Neuron (in vitro differentiated cells): ENCODE measurements around the gene PDZD2.
"Not testable (repeated sequence)": the region's sequence is repeated elsewhere in the genome, so short reads cannot be mapped to it uniquely, and the experiment has no call there.

Source experiments
- H2AFZ ChIP-seq: one replicate; pipeline ENCODE4 v1.6.1; 2013; ENCODE audit warnings: low read depth, mild to moderate bottlenecking, inconsistent platforms, low read length, moderate library complexity
- H3K27me3 ChIP-seq: one replicate; pipeline ENCODE4 v1.6.1; 2013; ENCODE audit warnings: low read length; ENCODE audit not compliant: insufficient read depth
- H3K36me3 ChIP-seq: one replicate; pipeline ENCODE4 v1.6.1; 2013; ENCODE audit warnings: low read length; ENCODE audit not compliant: insufficient read depth
- H3K4me1 ChIP-seq: one replicate; pipeline ENCODE4 v1.6.1; 2013; ENCODE audit warnings: low read length; ENCODE audit not compliant: insufficient read depth
- H3K4me3 ChIP-seq: 2 replicates; pipeline ENCODE4 v1.5.1; 2013; ENCODE audit warnings: mild to moderate bottlenecking, low read length, moderate library complexity
- H3K9me3 ChIP-seq: one replicate; pipeline ENCODE4 v1.6.1; 2013; ENCODE audit warnings: low read length

Gene PDZD2

DNA sequence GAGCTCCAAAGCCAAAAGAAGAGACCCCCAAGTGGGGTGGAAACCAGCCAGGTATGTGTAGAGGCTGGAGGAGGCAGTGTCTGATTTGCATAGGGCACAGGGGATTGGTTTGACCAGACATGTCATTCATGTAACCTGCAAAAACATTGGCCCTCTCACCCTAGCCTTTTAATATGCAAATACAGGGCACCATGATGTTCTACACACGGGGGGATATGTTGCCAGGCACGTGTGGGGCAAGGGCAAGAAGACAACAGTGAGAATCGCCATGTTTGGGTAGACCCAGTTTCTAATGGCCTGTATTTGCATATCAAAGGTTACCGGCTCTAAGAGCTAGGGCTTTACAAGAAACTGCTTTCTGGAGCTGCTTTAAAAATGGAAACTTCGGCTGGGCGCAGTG, 326.3 kb downstream of the PDZD2 start:
- H3K27me3 ChIP-seq = no peaks in the 10 kb centered on the region

DNA sequence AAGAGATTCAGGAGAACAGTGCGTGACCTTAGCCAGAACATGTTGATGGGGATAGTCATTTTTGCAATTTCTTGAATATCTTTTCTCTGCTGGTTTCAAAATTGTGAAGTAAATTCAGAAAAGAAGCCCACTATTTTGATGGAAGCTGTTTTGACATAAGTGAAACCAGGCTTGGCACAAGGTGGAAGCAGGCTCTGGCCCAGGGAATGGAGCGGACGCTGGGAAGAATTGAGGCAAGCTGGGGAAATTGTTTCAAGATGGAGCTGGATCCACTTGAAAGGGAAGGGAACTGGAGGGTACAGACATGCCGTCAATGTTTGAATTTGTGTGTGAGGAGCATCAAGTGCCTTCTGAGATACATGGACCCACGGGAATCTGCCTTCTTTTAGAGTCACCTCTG, 328.0 kb downstream of the PDZD2 start:
- Histone ChIP-seq H2AFZ (no peak overlapping the region), H3K36me3 (no peaks in the 10 kb centered on the region), H3K9me3 (no peaks in the 10 kb centered on the region), H3K27me3 (no peaks in the 10 kb centered on the region), H3K4me1 (peaks cover 5% of the 10 kb centered on the region), H3K4me3 (no peak overlapping the region)

More for the DNA sequence above, 326.3 kb downstream of the PDZD2 start:
- Histone ChIP-seq H2AFZ (no peak overlapping the region), H3K4me1 (peaks cover 5% of the 10 kb centered on the region), H3K4me3 (no peak overlapping the region), H3K36me3 (no peaks in the 10 kb centered on the region), H3K9me3 (no peaks in the 10 kb centered on the region)

DNA sequence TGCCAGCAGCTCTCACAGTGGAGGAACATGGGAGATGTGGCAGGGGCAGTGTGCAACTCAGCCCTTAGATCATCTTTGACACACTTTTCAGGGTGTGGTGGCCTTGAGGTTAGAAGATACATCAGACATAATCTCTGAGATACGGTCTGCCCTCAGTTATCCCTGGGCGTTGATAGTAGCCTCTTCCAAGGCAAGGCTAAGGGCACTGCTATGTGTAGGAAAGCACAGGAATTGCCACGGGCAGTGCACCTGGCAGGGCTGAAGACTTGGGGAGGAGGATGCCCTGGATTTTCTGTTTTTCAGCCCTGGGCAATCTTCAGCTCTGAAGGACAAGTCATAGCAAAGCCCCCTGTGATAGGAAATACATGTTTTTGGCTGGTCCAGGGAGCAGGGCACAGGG, 328.5 kb downstream of the PDZD2 start:
- Histone ChIP-seq H3K36me3 (no peaks in the 10 kb centered on the region), H3K9me3 (no peaks in the 10 kb centered on the region), H2AFZ (no peak overlapping the region), H3K27me3 (no peaks in the 10 kb centered on the region), H3K4me3 (no peak overlapping the region), H3K4me1 (peaks cover 5% of the 10 kb centered on the region)

DNA sequence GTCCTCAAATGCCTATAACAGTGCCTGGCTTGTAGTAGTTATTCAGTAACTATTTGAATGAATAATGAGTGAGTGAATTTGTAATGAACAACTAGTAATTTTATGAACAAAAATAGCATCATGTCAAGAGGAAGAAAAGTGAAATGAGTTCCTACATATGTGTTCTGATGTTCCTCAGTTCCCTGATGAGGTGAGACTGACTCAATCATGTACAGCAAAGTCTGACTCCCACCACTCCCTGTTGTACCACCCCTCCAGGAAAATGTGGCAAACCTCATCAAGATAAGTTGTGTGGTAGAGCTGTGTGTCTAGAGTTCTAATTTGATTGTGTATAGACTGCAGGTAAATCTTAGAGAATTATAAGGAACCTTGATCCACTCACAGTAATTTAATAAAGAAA, 333.6 kb downstream of the PDZD2 start:
- Histone ChIP-seq H3K4me1 (no peaks in the 10 kb centered on the region), H3K27me3 (no peaks in the 10 kb centered on the region), H3K4me3 (no peak overlapping the region), H3K9me3 (no peaks in the 10 kb centered on the region), H2AFZ (no peak overlapping the region), H3K36me3 (no peaks in the 10 kb centered on the region)

DNA sequence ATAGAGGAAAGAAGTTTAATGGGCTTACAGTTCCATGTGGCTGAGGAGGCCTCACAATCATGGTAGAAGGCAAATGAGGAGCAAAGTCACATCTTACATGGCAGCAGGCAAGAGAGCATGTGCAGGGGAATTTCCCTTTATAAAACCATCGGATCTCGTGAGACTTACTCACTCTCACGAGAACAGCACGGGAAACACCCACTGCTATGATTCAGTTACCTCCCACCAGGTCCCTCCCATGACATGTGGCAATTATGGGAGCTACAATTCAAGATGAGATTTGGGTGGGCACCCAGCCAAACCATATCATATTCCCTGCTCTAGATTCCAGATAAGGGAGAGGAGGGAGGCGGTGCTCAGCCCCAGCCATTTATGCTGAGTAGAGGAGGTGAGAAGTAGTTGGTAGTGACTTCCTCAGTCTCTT, 336.3 kb downstream of the PDZD2 start:
- not testable (repeated sequence) for H3K4me3 ChIP-seq, H3K9me3 ChIP-seq, H3K27me3 ChIP-seq, H2AFZ ChIP-seq, H3K4me1 ChIP-seq, H3K36me3 ChIP-seq

DNA sequence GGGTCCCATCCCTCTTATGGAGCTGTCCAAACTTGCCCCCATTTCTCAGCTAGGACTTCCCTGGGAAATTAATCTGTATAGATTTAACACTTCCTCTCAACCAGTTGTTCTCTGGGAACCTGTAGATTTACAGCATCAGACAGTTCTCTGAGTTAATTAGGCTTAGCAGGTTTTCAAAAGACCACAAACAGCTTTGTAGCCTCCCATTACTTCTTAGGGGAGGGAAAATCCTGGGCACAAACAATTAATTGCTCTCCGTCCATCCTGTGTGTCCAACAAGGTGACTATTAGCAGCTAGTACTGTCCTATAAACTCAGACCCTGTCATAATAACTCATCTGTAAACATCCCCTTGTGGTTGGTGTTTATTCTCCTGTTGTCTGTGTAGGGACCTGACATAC, 337.2 kb downstream of the PDZD2 start:
- no peaks in the 10 kb centered on the region for H3K27me3 ChIP-seq
- no peaks in the 10 kb centered on the region for H3K4me1 ChIP-seq
- H2AFZ ChIP-seq = no peak overlapping the region
- H3K9me3 ChIP-seq = no peaks in the 10 kb centered on the region
- no peaks in the 10 kb centered on the region for H3K36me3 ChIP-seq
- no peak overlapping the region for H3K4me3 ChIP-seq

DNA sequence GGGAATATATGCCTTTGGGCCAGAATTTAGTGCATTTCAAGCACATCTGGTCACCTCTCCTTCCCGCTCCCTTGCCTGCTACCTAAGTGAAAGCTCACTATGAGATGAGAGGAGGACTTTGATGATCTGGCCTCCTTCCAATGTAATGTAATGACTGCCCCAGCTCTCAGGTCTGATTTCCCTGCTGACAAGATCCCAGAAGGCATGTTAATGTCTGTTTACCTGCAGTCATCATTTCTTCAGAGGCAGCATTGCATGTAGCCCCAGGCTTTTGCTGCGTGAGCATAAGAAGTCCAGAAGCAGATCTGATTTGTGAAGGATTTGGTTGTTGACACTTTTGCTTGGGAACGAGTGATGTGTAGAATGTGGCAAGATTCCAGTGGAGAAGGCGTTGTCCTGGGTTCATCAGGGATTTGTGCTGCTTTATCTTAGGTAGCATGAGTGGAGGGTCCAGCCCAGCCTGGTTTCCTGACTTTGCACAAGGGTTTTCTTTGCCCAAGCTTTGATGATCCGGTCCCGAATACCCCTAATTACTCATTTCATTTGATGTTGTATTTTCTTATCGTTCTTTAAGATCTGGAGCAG, 342.5 kb downstream of the PDZD2 start:
- no peaks in the 10 kb centered on the region for H3K27me3 ChIP-seq
- no peaks in the 10 kb centered on the region for H3K36me3 ChIP-seq
- H2AFZ ChIP-seq = no peak overlapping the region
- no peak overlapping the region for H3K4me3 ChIP-seq
- no peaks in the 10 kb centered on the region for H3K4me1 ChIP-seq
- peaks cover 3% of the 10 kb centered on the region for H3K9me3 ChIP-seq

DNA sequence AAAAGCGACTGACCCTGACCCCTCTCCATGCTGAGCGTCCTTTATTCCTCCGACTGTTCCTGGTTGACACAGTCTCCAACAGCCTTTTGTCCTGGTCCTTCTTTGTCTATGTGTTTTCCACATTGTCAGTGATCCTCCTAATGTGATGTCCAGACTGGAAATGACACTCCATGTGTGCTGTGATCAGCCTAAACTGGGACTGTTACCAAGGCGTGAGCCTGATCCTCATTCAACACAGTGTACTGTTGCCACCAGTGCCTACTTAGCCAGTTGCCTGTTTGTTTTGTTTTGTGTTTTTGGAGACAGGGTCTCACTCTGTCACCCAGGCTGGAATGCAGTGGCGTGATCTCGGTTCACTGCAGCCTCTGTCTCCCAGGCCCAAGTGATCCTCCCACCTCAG, 343.1 kb downstream of the PDZD2 start:
- Histone ChIP-seq H3K9me3 (peaks cover 3% of the 10 kb centered on the region), H3K36me3 (no peaks in the 10 kb centered on the region), H3K4me3 (no peak overlapping the region), H3K4me1 (no peaks in the 10 kb centered on the region), H2AFZ (no peak overlapping the region), H3K27me3 (no peaks in the 10 kb centered on the region)

DNA sequence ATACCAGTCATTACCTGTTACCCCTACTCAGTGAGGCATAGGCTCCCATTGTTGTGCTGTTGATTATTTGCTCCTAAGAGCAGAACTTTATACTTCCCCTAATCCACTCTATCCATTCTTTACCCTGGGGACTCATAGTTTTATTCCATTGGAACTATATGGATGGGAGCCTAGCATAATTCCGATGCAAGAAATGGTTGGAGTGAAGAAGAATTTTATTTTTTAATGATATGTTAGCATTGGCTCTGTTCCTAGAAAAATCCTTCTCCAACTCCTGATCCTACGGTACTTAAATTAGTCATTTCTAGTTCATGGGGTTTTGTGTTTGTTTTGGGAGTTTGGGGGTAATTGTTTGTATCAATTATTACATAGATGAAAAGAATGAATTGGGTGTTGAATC, 343.7 kb downstream of the PDZD2 start:
- Histone ChIP-seq H3K27me3 (no peaks in the 10 kb centered on the region), H3K4me1 (no peaks in the 10 kb centered on the region), H3K9me3 (peaks cover 3% of the 10 kb centered on the region), H3K36me3 (no peaks in the 10 kb centered on the region), H2AFZ (no peak overlapping the region), H3K4me3 (no peak overlapping the region)

DNA sequence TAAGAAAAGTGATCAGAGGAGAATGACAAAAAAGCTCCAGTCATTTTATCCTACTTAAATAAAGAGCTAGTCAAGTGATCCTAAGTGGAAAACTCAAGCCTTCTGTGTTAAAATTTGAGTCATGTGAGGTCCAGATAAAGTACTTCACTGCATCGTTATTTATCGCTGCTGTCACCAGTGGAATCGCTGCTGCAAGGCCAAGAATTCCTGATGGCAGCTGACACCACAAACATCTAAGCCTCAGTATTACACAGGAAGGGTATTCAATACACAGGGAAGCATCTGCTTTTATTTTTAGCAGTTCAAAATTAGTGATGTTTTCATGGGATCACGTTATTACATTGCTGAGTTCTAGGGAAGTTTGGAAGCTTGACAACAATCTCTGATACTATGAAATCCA, 344.9 kb downstream of the PDZD2 start:
- no peaks in the 10 kb centered on the region for H3K27me3 ChIP-seq
- H3K4me3 ChIP-seq = no peak overlapping the region
- H3K9me3 ChIP-seq = peaks cover 5% of the 10 kb centered on the region
- H3K4me1 ChIP-seq = no peaks in the 10 kb centered on the region
- H3K36me3 ChIP-seq = no peaks in the 10 kb centered on the region
- H2AFZ ChIP-seq = no peak overlapping the region

DNA sequence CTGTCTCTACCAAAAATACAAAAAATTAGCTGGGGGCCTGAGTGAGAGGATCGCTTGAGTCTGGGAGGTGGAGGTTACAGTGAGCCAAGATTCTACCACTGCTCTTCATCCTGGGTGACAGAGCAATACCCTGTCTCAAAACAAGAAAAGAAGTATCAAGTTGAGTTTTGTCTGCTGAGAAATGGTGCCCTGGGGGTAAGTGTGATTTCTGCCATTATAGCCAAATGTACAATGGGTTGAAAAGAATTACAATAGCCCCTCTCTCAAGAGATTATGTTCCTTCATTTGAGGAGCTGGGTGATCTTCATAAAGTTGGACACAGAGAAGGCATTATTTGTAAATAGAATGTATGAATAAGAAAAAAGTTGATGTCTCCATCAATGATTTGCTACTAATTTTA, 345.8 kb downstream of the PDZD2 start:
- H3K4me3 ChIP-seq = no peak overlapping the region
- H2AFZ ChIP-seq = no peak overlapping the region
- no peaks in the 10 kb centered on the region for H3K36me3 ChIP-seq
- H3K27me3 ChIP-seq = no peaks in the 10 kb centered on the region
- peaks cover 5% of the 10 kb centered on the region for H3K9me3 ChIP-seq
- H3K4me1 ChIP-seq = no peaks in the 10 kb centered on the region

DNA sequence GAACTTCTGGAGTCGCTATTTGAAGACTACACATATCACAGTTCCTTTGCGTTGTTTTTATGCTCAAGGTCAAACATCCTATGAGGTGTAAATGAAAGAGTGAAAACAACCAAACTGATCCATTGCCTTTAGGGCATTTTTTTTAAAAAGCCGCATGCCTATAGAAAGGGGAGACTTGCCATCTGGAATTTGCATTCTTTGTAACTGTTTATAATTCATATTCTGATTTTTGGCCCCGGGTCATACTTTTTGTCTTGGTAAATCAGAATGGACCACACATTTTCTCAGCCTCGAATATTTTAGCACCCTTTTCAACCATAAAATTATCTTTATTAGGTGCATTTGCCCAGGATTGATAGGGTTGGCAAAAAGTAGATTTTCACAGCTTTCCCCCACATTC, 347.2 kb downstream of the PDZD2 start:
- Histone ChIP-seq H2AFZ (no peak overlapping the region), H3K4me1 (no peaks in the 10 kb centered on the region), H3K9me3 (peaks cover 5% of the 10 kb centered on the region), H3K27me3 (no peaks in the 10 kb centered on the region), H3K36me3 (no peaks in the 10 kb centered on the region), H3K4me3 (no peak overlapping the region)

DNA sequence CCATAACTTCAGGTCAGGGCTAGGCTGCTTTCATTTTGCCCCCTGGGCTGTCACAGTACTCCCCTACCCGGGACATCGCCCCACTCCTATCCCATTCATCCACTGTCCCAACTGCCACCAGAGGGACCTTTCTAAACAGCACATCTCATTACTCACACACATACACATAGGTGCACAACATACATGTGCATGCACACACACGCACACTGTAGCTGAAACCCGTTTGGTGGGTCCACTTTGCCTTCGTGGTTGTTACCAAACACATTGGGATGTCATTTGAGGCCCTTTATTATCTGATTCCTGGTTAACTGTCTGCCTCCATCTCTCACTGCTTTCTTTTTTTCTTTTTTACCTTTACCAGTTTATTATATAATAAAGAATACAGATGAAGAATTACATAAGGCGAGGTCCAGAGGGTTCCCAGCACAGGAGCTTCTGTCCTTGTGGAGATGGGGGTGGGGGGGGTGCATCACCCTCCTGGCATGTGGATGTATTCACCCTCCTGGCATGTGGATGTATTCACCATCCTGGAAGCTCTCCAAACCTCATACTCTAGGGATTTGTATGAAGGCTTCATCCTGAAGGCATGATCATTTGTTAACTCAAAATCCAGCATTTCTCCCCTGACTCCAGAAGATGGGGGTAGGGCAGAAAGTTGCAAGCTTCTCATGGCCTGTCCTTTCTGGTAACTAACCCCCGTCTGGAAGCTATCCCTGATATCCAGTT, 349.2 kb downstream of the PDZD2 start:
- Histone ChIP-seq H3K4me1 (no peaks in the 10 kb centered on the region), H3K9me3 (peaks cover 2% of the 10 kb centered on the region), H3K4me3 (no peak overlapping the region), H3K36me3 (no peaks in the 10 kb centered on the region), H3K27me3 (no peaks in the 10 kb centered on the region), H2AFZ (no peak overlapping the region)
